Parathyroid adenoma (tissue), 2 donors: ENCODE measurements around the gene BORA.

ENCODE experiments used
- H2AFZ ChIP-seq: fragments of 300-600 bp; sonication (generic); one replicate; pipeline ENCODE4 v1.7.0; 2017; ENCODE audit warnings: antibody characterized with exemption, mild to moderate bottlenecking
- H3K27ac ChIP-seq: fragments of 300-600 bp; sonication (generic); one replicate; pipeline ENCODE4 v1.7.0; 2017
- H3K27me3 ChIP-seq: fragments of 300-600 bp; sonication (generic); one replicate; pipeline ENCODE4 v1.7.0; 2017; ENCODE audit warnings: low read length; ENCODE audit not compliant: control insufficient read depth, insufficient read depth
- H3K36me3 ChIP-seq: fragments of 300-600 bp; sonication (generic); one replicate; pipeline ENCODE4 v1.7.0; 2017; ENCODE audit warnings: low read length; ENCODE audit not compliant: control insufficient read depth, insufficient read depth
- H3K4me1 ChIP-seq: fragments of 300-600 bp; sonication (generic); one replicate; pipeline ENCODE4 v1.7.0; 2017; ENCODE audit warnings: control low read depth
- H3K4me2 ChIP-seq: fragments of 300-600 bp; sonication (generic); one replicate; pipeline ENCODE4 v1.7.0; 2017; ENCODE audit warnings: low read length
- H3K4me3 ChIP-seq: fragments of 300-600 bp; sonication (generic); one replicate; pipeline ENCODE4 v1.7.0; 2017; ENCODE audit warnings: low read depth, low read length
- H3K79me2 ChIP-seq: fragments of 300-600 bp; sonication (generic); one replicate; pipeline ENCODE4 v1.7.0; 2017; ENCODE audit warnings: control low read depth
- H3K9ac ChIP-seq: fragments of 300-600 bp; sonication (generic); one replicate; pipeline ENCODE4 v1.7.0; 2017; ENCODE audit warnings: mild to moderate bottlenecking
- H3K9me3 ChIP-seq: fragments of 300-600 bp; sonication (generic); one replicate; pipeline ENCODE4 v1.7.0; 2017; ENCODE audit warnings: low read length; ENCODE audit not compliant: control insufficient read depth
- CTCF ChIP-seq: fragments of 300-600 bp; sonication (generic); IDR thresholded peaks from one replicate; pipeline ENCODE4 v1.7.0; 2017; ENCODE audit warnings: antibody characterized with exemption, mild to moderate bottlenecking
- donor health status: primary hyperparathyroidism.

BORA gene

GRCh38 chr13:72728290-72728605 lies 525 bp downstream of the BORA start:
- peak overlapping the region; percentile 87 for H2AFZ ChIP-seq
- H3K4me1 ChIP-seq, result no peaks in the 10 kb centered on the region
- H3K27ac ChIP-seq, result no peak overlapping the region
- H3K9ac ChIP-seq, result no peak overlapping the region
- H3K27me3 ChIP-seq, result no peaks in the 10 kb centered on the region
- no peaks in the 10 kb centered on the region for H3K79me2 ChIP-seq
- peak overlapping the region; percentile 81 for H3K4me2 ChIP-seq
- H3K9me3 ChIP-seq, result no peaks in the 10 kb centered on the region
- peak overlapping the region; percentile 88 for H3K4me3 ChIP-seq
- no peak for TF ChIP-seq CTCF
- no peaks in the 10 kb centered on the region for H3K36me3 ChIP-seq

GRCh38 chr13:72737033-72737432 lies 9.3 kb downstream of the BORA start:
- Histone ChIP-seq H3K4me2 (no peak overlapping the region), H3K4me3 (no peak overlapping the region), H3K9ac (no peak overlapping the region), H3K27ac (no peak overlapping the region), H3K4me1 (no peaks in the 10 kb centered on the region), H3K36me3 (no peaks in the 10 kb centered on the region), H2AFZ (no peak overlapping the region), H3K9me3 (no peaks in the 10 kb centered on the region), H3K79me2 (no peaks in the 10 kb centered on the region), H3K27me3 (no peaks in the 10 kb centered on the region)
- TF ChIP-seq CTCF, result no peak

- no peak overlapping the region for H3K4me2 ChIP-seq
- no peaks in the 10 kb centered on the region for H3K36me3 ChIP-seq
- no peaks in the 10 kb centered on the region for H3K27me3 ChIP-seq
- no peak overlapping the region for H3K9ac ChIP-seq
- TF ChIP-seq CTCF, result no peak
- H3K9me3 ChIP-seq, result no peaks in the 10 kb centered on the region
- no peaks in the 10 kb centered on the region for H3K4me1 ChIP-seq
- no peak overlapping the region for H3K4me3 ChIP-seq
- no peaks in the 10 kb centered on the region for H3K79me2 ChIP-seq
- H3K27ac ChIP-seq, result no peak overlapping the region
- H2AFZ ChIP-seq, result no peak overlapping the region
These were observed 12.3 kb downstream of the BORA start for GRCh38 chr13:72740015-72740414.

GRCh38 chr13:72745260-72745659 lies 17.5 kb downstream of the BORA start:
- no peaks in the 10 kb centered on the region for H3K36me3 ChIP-seq
- no peak for TF ChIP-seq CTCF
- H3K4me3 ChIP-seq, result no peak overlapping the region
- H3K79me2 ChIP-seq, result no peaks in the 10 kb centered on the region
- no peak overlapping the region for H3K27ac ChIP-seq
- no peak overlapping the region for H3K4me2 ChIP-seq
- no peak overlapping the region for H2AFZ ChIP-seq
- no peak overlapping the region for H3K9ac ChIP-seq
- H3K9me3 ChIP-seq, result no peaks in the 10 kb centered on the region
- no peaks in the 10 kb centered on the region for H3K4me1 ChIP-seq
- no peaks in the 10 kb centered on the region for H3K27me3 ChIP-seq

GRCh38 chr13:72751220-72751619 lies 23.5 kb downstream of the BORA start:
- Histone ChIP-seq H3K9me3 (no peaks in the 10 kb centered on the region), H3K27me3 (no peaks in the 10 kb centered on the region), H3K9ac (no peak overlapping the region), H3K36me3 (no peaks in the 10 kb centered on the region), H3K4me1 (no peaks in the 10 kb centered on the region), H2AFZ (no peak overlapping the region), H3K27ac (no peak overlapping the region), H3K4me2 (no peak overlapping the region), H3K4me3 (no peak overlapping the region), H3K79me2 (no peaks in the 10 kb centered on the region)
- no peak for TF ChIP-seq CTCF
